Panc1 (cell line): ENCODE measurements around the gene SUMO1. TPM values are rescaled to one million over a fixed set of nuclear protein-coding genes. Genes with fewer than 3 reads are reported as not detected.

Experiments
- ATAC-seq: fragments of 200-7000 bp; cut with Tn5 transposase; 2 replicates; pipeline ENCODE4 v1.9.1; 2020; ENCODE audit warnings: mild to moderate bottlenecking, moderate library complexity
- BruUV-seq: library from RNA; stranded (reverse); fragments of 400-500 nt; replicated peaks from 2 replicates; lab custom pipeline; 2021; lab: Mats Ljungman, UMichigan
- CTCF ChIA-PET: fragments of 300-600 bp; sonication (Branson Sonifier 250); formaldehyde crosslinking; loops from one replicate; lab custom pipeline; 2022; ENCODE audit warnings: antibody characterized with exemption; lab: Charles Lee
- POLR2A ChIA-PET: fragments of 300-600 bp; sonication (Branson Sonifier 250); formaldehyde crosslinking; loops from one replicate; lab custom pipeline; 2022; ENCODE audit warnings: antibody characterized with exemption; lab: Charles Lee
- DNase-seq: peaks from one replicate; pipeline ENCODE4 v3.0.0-alpha.2; 2010; ENCODE audit warnings: low read depth, low spot score
- H3K27ac ChIP-seq: 2 replicates; pipeline ENCODE4 v1.5.1; 2011; ENCODE audit warnings: mild to moderate bottlenecking, low read length, inconsistent platforms
- H3K27me3 ChIP-seq: fragments of 200-500 bp; sonication (Bioruptor generic); 2 replicates; pipeline ENCODE4 v1.6.0; 2014; ENCODE audit warnings: low read length, inconsistent platforms; ENCODE audit not compliant: control insufficient read depth, insufficient read depth
- H3K36me3 ChIP-seq: fragments of 200-500 bp; sonication (Bioruptor generic); 2 replicates; pipeline ENCODE4 v1.5.1; 2014; ENCODE audit warnings: inconsistent platforms, mild to moderate bottlenecking, low read length, moderate library complexity; ENCODE audit not compliant: control insufficient read depth, insufficient read depth
- H3K4me1 ChIP-seq: 2 replicates; pipeline ENCODE4 v1.5.1; 2011; ENCODE audit warnings: inconsistent platforms, mild to moderate bottlenecking, low read length, moderate library complexity; ENCODE audit not compliant: control insufficient read depth, insufficient read depth
- H3K4me3 ChIP-seq, 2 experiments: 2 replicates each; pipeline ENCODE4 v1.5.1; 2011 to 2012; ENCODE audit warnings: low read depth in 2 of 2, low read length in 2 of 2, mild to moderate bottlenecking in 2 of 2, inconsistent platforms in 1 of 2, moderate library complexity in 1 of 2
- H3K9me3 ChIP-seq: fragments of 200-500 bp; sonication (Bioruptor generic); 2 replicates; pipeline ENCODE4 v1.5.1; 2014; ENCODE audit warnings: low read depth, mild to moderate bottlenecking, inconsistent platforms, low read length, moderate library complexity; ENCODE audit not compliant: control insufficient read depth, insufficient read depth
- CTCF ChIP-seq: fragments of 450-650 bp; IDR thresholded peaks from 2 replicates; pipeline ENCODE4 v1.5.1; 2017; ENCODE audit warnings: mild to moderate bottlenecking
- POLR2AphosphoS5 ChIP-seq: IDR thresholded peaks from 2 replicates; pipeline ENCODE4 v1.6.1; 2012; ENCODE audit warnings: mild to moderate bottlenecking, low read depth, low read length, moderate library complexity
- REST ChIP-seq, 2 experiments: IDR thresholded peaks; 2 replicates each; pipeline ENCODE4 v1.6.1; 2011 to 2012; ENCODE audit warnings: low read depth in 2 of 2, control low read depth in 1 of 2, low read length in 1 of 2, mild to moderate bottlenecking in 1 of 2, moderate library complexity in 1 of 2; ENCODE audit not compliant: insufficient read depth in 1 of 2
- SIN3A ChIP-seq: IDR thresholded peaks from 2 replicates; pipeline ENCODE4 v1.6.1; 2012; ENCODE audit warnings: low read depth, mild to moderate bottlenecking, low read length, moderate library complexity, borderline replicate concordance; ENCODE audit not compliant: insufficient read depth
- TCF7L2 ChIP-seq: IDR thresholded peaks from 2 replicates; pipeline ENCODE4 v1.6.1; 2011; ENCODE audit warnings: mild to moderate bottlenecking, low read depth, low read length, inconsistent platforms
- in situ Hi-C: cut with HindIII; loops from 2 replicates; pipeline ENCODE4 v1.10.0; 2016; ENCODE audit warnings: low sequenced_read_pairs, low pct_unique_long_range_greater_than_20kb
- intact Hi-C: fragments of 100-400 bp; cut with micrococcal nuclease; formaldehyde crosslinking; loops from one replicate; pipeline ENCODE4 v1.10.0; 2022; ENCODE audit not compliant: unreplicated experiment
- total RNA-seq: library from RNA; stranded (reverse); gene quantifications from one replicate; pipeline ENCODE4 v1.2.1, GENCODE V29; 2021; ENCODE audit not compliant: unreplicated experiment

Gene SUMO1
- total RNA-seq, 1 experiment from 2014 or later = 137 TPM

GRCh38 chr2:202215179-202215578, 23.2 kb downstream of the SUMO1 start:
- H3K4me3 ChIP-seq = no peak overlapping the region
- peaks cover 2% of the 10 kb centered on the region; the same call in 1 of the 2 replicates for H3K36me3 ChIP-seq
- intact Hi-C loops (no loop called here), in situ Hi-C loops (no loop called here)
- BruUV-seq = no TSS peak
- ATAC-seq = no peak
- POLR2A ChIA-PET = no interaction called here
- no peaks in the 10 kb centered on the region for H3K27me3 ChIP-seq
- DNase-seq = no peak
- H3K27ac ChIP-seq = no peak overlapping the region
- no peaks in the 10 kb centered on the region for H3K4me1 ChIP-seq
- H3K9me3 ChIP-seq = no peaks in the 10 kb centered on the region
- TF ChIP-seq TCF7L2 = no peak
- TF ChIP-seq CTCF = no peak
- no peak for TF ChIP-seq POLR2AphosphoS5
- TF ChIP-seq SIN3A = no peak
- no peak for TF ChIP-seq REST (IDR thresholded peaks at IDR 0.05; ENCODE audit: insufficient read depth in 1 of 2, low read depth in 2 of 2, low read length in 1 of 2)
- CTCF ChIA-PET = no interaction called here

GRCh38 chr2:202208526-202208925, 29.9 kb downstream of the SUMO1 start:
- CTCF ChIA-PET = interaction anchor here (0.6 kb wide), 1 partner anchor 43 kb away, joined by 3 read pairs; no protein-coding TSS in a partner anchor
- in situ Hi-C loops = no loop called here
- peaks cover 6% of the 10 kb centered on the region; the same call in 1 of the 2 replicates for H3K36me3 ChIP-seq

More at GRCh38 chr2:202208526-202208925, 29.9 kb downstream of the SUMO1 start:
- Histone ChIP-seq H3K27me3 (no peaks in the 10 kb centered on the region), H3K27ac (no peak overlapping the region), H3K4me1 (no peaks in the 10 kb centered on the region), H3K9me3 (no peaks in the 10 kb centered on the region), H3K4me3 (no peak overlapping the region)
- BruUV-seq = no TSS peak
- TF ChIP-seq REST (IDR thresholded peaks at IDR 0.05; ENCODE audit: insufficient read depth in 1 of 2, low read depth in 2 of 2, low read length in 1 of 2) = no peak
- no peak for TF ChIP-seq SIN3A
- TF ChIP-seq POLR2AphosphoS5 = no peak
- TF ChIP-seq CTCF = no peak
- TF ChIP-seq TCF7L2 = no peak
- POLR2A ChIA-PET = interaction anchor here (0.7 kb wide), 3 partner anchors 15 to 84 kb away, joined by 3 to 4 read pairs (median 3); no protein-coding TSS in a partner anchor
- intact Hi-C loops = no loop called here
- ATAC-seq (no peak), DNase-seq (no peak)
